Activated CD4-positive, alpha-beta T cell treated with anti-CD3 and anti-CD28 coated beads, Interleukin-2, amount 50 U/mL, for 16 hours (primary cell): ENCODE data around the gene OSBPL9.

Experiments
- DNase-seq: peaks from one replicate; pipeline ENCODE4 v3.0.0-alpha.2; 2020

OSBPL9 gene, protein sequence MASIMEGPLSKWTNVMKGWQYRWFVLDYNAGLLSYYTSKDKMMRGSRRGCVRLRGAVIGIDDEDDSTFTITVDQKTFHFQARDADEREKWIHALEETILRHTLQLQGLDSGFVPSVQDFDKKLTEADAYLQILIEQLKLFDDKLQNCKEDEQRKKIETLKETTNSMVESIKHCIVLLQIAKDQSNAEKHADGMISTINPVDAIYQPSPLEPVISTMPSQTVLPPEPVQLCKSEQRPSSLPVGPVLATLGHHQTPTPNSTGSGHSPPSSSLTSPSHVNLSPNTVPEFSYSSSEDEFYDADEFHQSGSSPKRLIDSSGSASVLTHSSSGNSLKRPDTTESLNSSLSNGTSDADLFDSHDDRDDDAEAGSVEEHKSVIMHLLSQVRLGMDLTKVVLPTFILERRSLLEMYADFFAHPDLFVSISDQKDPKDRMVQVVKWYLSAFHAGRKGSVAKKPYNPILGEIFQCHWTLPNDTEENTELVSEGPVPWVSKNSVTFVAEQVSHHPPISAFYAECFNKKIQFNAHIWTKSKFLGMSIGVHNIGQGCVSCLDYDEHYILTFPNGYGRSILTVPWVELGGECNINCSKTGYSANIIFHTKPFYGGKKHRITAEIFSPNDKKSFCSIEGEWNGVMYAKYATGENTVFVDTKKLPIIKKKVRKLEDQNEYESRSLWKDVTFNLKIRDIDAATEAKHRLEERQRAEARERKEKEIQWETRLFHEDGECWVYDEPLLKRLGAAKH

DNA sequence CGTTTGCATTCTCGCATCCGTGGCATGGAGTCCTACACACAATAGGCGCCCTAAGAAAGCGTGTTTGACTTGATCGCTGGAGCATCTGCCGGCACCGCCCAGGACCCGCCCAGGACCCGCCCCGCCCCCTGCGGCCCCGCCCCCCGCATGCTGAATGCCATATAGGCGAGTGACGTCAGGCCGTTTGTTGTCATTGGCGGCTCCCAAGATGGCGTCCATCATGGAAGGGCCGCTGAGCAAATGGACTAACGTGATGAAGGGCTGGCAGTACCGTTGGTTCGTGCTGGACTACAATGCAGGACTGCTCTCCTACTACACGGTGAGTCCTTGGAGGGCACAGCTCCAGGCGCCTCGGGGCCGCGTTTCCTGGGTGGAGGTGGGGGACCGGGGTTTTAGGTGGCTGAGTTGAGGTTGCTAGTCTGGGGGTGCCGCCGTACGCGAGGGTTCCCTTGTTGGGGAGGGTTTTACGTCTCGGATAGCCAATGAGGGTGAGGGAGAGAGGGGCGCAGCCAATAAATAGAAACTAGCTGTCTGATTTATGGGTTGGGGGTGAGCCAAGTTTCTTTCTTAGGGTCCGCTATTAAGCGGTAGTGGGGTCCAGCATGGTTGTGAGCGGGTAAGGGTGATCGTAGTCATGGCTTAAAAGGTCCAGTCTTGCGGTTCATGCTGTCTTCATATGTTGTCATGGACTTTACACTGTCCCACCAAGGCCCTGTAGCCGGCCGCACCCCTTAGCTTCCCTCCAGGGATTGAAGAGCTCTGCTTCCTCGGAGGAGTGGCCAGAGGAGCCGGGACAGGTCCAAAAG is at the start of gene OSBPL9:
OSBPL9 (plus strand) TSS at position 190 of the 806 bp plus-strand sequence; CDS start at position 209, 19 bp downstream.
- DNase-seq, result peak; percentile 90

DNA sequence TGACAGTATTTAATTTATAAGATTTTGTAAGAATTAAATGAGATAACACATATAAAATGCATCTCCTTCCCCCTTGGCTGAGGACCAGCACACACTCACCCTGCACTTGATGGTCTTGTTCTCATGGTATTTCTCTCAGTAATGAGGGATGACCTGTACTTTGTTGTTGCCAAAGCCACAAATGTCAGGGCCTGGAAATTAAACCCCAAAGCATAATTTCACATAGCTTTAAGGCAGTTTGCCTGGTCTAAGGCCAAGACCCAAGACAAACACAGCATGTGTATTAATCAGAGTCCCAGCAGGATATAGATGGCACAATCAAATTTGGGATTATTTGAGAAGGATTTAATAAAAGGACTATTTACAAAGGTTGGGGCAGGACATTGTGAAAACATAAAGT is 49.2 kb upstream of the OSBPL9 start:
- DNase-seq, result no peak

DNA sequence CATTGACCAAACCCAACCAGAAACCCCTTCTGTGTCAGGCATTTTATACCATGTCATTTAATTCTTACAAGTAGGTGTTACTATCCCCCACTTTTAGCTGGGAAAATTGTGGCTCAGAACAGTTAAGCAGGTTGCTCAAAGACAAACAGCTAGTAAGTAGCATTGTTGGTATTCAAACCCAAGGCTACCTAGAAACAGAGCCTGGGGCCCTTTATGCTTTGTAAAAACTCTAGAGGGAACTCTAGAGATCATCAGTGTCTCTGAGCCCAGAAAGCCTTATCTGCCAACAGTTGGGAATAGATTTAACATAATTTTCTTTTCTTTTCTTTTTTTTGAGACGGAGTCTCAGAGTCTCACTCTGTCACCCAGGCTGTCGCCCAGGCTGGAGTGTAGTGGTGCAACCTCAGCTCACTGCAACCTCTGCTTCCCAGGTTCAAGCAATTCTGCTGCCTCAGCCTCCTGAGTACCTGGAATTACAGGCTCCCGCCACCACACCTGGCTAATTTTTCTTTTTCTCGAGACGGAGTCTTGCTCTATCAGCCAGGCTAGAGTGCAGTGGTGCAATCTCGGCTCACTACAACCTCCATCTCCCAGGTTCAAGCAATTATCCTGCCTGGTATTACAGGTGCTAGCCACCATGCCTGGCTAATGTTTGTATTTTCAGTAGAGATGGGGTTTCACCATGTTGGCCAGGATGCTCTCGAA is 48.5 kb upstream of the OSBPL9 start:
- DNase-seq, result no peak

DNA sequence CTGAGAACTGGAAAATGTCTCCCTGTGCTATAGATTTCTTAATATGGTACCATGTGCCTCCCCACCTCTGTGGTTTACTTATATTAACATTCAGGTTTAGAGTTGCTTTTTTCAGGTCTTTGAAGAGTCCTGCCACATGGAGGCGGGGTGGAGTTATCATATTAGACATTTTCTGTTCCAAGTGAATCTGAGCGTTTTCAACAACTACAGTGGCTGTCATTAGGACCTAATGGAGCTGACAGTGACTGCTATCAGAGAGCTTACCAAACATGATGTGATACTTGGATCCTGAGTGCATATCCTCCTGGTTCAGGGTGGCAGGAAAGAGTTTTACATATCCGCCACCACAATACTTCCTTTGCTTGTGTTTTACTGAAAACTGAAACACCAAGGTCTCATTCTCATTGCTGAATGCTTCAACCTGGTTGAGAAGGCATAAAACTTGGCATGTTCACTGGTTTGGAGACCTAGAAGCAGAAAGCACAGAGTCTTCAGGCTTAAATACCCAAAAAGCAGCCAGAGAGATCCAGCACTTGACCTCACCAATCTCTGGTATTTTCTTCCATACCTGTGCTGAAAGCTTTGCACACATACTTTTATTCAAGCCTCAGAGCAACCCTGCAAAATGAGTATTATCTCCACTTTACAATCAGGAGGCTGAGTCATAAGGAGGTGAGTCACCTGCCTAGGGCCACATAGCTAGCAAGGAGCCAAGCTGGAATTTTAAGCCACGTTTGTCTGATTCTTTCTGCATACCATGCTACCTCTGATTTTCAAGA is 47.4 kb upstream of the OSBPL9 start:
- DNase-seq, result peak; percentile 84

DNA sequence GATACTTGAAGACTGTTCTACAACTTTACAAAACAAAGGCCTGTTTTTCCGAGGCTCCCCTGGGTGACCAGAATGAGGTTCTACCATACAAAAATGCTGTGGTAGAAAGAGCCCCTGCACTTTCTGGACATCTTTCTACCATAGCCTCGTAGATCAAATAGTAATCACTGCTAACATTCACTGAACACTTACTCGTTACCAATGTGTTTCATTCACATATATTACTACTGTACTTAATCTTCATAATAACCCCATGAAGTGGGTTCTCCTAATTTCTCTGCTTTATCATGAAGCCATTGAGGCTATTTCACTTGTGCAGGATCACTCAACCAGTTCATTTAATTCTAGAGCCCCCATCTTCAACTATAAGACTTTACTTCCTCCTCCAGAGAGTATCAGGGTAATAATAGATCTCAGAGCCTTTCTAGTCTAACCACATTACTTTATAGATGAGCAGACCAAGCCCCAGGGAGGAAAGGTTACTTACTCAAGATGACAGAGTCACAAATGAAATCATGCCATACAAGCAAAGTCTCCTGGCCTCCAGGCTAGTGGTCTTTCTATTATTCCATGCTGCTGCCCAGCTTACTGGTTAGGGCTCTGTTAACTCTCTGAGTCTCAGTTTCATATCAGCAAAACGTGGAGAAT is 46.7 kb upstream of the OSBPL9 start:
- DNase-seq, result peak; percentile 63

DNA sequence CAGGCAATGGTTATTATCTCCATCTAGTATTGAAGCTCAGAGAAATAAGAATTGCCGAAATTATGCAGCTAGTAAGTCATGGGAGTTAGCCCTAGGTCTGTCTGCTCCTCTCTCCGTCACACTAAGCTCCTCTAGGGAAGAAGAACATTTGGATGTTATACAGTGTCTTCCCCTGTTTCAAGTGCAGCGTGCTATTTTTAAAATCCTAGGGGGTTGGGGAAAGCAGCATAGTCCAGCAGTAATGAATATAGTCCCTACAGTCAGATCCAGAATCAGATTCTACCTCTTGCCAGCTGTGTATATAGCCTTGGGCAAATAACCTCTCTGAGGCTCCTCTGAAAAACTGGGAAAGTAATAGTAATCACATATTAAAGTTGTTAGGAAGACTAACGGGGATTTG is 44.5 kb upstream of the OSBPL9 start:
- no peak for DNase-seq

DNA sequence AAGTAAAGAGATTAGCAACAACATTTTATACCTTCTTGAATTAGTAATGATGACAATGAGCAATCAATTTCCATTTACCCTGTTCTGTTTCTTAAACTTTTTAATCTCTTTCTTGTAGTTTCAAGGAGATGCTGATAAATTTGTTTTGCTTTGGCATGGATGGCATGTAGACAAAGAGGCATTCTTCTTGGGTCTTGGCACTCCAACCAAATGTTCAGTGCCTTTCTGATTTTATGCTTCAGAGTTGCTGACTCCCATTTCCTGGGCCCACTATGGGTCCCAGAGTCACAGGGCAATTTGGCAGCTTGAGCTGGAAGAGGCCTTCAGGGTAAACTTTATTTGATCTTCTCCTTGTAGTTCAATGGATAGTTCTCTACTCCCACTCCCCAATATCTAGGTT is 42.1 kb upstream of the OSBPL9 start:
- DNase-seq, result no peak

DNA sequence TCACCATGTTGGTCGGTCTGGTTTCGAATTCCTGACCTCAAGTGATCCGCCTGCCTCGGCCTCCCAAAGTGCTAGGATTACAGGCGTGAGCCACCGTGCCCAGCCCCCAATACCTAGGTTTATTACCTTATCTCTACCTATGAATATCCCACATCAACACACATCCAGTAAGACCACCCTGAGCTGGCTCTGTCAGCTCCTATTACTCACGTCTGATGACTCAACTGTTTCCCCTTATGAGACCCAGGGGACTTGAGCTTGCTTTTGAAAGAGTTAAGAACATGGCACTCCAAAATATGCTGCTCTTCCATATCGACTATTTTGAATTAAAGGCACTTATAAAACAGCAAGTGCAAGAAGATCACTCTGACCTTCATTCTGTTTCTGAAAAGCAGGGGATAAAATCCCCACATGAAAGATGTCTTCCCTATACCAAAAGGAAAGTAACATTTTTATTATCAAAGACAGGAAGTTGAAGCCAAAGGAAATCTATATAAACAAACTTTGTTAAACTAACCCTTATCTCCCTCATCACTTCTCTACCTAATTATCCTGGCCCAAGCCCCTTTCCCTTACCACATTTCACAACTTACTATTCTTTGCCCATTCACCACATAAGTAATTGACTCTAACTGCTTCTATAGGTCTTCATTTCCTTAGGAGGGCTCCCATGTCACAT is 41.3 kb upstream of the OSBPL9 start:
- no peak for DNase-seq

DNA sequence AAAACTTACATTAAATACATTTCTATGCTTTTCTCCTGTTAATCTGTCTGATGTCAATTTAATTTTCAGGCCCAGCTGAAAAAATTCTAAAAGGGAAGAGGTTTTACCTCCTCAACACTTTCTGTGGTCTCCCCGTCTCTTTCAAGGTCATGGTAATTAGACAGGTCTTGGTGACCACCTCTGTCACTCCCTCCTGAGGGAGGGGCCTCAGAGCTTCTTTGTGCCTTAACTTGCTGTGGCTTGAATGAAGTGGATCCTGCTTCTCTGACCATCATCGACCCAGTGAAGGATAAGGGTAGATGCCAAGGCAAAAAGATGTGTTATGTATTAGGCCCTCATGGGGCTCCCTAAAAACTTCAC is 40.8 kb upstream of the OSBPL9 start:
- DNase-seq, result no peak

DNA sequence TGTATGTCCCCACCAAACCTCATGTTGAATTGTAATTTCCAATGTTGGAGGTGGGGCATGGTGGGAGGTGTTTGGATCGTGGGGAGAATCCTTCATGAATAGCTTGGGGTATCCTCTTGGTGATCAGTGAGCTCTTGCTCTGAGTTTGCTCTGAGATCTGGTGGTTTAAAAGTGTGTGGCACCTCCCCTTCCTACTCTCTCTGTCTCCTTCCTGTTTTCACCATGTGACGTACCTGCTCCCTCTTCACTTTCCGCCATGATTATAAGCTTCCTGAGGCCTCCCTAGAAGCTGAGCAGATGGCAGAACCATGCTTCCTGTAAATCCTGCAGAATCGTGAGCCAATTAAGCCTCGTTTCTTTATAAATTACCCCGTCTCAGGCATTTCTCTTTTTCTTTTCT is 40.0 kb upstream of the OSBPL9 start:
- DNase-seq, result no peak

DNA sequence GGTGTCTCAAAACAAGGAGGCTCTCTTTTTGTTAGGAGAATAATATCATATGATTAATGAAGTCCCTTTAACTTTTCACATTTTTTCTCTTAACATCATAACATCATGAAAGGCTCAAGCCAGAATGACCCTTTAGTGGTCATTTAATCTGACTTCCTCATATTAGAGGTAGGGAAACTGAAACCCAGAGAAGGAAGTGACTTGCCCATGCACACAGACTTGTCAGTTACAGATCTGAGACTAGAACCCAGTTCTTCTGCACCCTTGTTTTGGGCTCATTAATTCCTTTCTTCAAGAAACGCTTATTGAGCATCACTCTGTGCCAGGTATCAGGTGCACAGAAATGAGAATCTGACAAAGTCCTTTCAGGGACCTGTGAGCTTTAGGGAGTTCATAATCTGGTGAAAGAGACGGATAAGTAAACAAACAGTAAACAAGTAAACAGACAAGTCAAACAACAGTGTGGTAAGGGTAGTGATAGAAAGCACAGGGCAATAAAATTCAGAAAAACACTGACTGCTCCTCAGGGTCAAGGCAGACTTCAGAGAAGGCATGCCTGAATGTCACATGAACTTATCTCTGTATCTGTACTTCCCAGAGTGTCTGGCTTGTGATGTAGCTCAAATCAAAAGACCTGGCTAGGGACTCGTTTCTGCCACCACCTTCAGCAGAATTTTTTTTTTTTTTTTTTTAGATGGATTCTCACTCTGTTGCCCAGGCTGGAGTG is 38.3 kb upstream of the OSBPL9 start:
- no peak for DNase-seq

DNA sequence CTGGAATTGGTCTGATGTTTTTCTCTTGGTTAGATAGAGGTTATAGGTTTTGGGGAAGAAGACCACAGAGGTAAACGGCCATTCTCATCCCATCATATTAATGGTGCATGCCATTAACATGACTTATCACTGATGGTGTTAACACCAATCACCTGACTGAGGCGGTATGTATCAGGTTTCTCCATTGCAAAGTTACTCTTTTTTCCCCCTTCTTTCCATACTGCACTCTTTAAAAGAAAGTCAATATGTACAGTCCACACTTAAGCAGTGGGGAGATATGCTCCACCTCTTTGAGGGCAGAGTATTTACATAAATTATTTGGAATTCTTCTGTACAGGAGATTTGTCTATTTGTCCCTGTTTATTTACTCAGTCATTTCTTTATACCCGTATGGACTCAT is 35.7 kb upstream of the OSBPL9 start:
- no peak for DNase-seq

DNA sequence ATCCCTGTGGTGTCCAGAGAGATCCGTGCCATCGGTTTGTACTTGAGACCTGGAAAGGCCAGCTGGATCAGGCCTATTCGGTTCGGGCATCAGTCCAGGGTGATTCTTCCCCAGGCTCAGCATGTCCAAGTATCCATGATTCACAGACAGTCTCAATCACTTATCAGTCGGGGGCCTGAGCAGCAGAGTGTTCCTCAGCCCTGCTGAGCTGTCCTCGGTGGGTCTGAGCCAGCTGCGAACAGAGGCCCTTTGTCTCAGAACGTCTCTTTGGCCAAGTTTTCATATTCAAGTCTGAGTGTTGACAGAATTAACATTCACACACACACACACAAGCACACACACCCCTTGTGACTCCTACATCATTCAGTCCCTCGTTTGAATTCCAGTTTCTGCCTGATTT is 33.4 kb upstream of the OSBPL9 start:
- DNase-seq, result no peak

DNA sequence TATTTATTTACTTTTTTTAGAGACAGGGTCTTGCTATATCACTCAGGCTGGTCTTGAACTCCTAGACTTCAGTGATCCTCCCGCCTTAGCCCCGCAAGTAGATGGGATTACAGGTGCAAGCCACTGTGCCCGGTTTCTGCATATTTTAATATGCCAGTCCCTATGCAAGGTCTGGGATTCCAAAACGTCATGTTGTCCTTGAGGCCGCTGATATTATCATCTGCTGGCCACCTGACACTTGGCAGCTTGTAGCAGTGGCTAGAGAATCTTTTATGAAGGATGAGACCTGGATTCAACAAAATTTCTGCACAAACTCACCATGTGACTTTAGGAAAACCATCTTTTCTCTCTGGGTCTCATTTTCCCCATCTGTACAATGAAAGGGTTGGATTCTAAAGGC is 32.9 kb upstream of the OSBPL9 start:
- no peak for DNase-seq

DNA sequence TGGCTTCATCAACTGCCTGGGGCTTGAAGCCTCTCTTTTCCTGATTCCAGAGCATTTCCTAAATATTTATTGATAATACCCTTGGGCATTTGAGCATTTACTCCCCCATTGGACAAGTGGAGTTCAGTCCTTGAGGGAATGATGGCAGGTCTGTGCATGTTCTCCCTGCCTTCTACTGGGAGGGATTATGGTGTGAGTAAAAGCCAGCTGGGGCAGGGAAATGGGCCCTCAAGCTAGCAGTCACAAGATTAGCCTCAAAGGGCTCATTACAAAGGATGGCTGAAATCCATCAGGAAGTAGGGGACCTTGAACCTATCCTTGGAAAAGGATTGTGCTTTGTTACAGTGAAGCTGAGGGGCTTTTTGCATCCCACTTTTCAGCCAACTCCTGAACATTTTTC is 24.2 kb upstream of the OSBPL9 start:
- no peak for DNase-seq

DNA sequence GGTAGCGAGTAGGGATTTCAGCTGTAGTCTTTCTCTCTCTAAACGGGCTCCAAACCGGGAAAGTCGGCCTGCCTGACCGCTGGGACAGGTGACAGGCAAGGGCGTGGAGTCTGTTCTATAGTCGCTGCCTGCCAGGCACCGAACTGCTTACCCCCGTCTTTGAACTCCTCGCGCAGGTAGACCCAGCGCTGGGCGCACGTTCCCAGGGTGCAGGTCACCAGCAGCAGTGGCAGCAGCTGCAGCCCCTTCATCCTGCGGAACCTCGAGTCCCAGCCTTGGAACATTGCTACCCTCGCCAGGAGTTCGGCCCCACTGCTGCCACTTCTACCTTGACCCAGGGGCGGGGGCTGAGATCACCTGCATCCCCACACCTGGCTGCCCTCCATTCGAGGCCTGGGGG is 22.2 kb upstream of the OSBPL9 start:
- DNase-seq, result no peak

DNA sequence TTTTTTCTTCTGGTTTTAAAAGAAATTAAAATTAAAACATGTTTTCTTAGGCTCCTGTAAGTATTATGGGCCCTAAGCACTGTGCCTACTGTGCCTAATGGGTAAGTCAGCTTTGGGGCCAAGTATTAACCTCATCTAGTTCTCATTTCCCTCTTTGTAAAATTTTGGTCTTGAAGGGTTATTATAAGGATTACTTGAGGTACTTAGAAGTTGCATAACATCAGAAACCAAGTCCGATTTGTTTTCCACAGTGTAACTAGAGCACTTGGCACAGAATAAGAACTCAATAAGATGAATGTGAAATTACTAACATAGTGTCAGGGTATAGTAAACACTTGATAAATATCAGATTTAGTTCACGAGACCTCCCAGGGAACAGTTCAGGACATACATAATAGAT is 16.4 kb upstream of the OSBPL9 start:
- DNase-seq, result no peak

DNA sequence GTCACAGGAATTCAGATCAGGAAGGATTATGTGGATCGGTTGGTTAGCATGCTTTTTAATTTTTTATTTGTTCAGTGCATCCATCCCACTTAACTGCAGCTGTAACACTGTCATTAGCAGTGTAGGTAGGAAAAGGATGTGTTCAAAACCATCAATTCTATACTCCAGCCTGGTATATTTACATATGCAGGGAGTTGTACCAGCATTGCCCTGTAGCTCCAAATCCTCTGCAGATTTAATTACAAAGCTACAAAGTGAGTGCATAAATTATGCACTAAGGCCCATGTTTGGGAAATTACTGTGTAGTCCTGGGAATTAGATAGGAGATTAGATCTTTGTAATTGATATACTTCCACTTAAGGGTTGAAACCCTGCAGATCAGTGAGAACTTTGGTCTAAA is 15.9 kb upstream of the OSBPL9 start:
- no peak for DNase-seq

DNA sequence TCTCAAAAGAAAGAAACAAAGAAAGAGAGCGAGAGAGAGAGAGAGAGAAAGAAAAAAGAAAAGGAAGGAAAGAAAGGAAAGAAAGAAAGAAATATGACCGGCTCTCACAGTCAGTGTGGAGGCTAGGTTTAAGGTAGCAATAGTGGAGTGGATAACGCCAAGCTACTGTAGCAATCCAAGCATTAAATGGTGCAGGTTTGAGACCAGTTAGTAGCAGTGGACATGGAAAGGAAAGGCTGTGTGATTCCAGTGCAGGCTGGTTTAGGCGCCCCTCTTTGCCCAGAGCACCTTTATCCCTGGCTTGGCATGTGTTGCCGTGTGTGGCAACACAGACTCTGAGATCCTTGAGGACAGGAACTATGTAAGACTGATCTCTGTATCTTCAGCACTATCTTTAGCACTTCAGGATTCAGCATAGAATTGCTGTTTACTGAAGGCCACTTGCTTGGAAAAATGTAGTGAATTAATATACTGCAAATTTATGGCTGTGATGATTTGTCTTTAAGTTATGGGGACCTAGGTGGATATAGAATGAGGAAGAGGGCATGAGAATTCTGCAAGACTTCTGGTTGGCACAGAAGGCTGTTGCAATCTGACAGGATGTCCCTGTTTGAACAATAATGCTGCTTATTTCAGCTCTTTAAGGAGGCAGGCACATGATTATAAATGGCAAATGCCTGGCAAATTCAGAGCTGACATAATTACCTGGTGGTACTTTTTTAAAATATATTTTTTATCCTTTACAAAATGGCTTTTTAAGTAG is 10.8 kb upstream of the OSBPL9 start:
- DNase-seq, result no peak

DNA sequence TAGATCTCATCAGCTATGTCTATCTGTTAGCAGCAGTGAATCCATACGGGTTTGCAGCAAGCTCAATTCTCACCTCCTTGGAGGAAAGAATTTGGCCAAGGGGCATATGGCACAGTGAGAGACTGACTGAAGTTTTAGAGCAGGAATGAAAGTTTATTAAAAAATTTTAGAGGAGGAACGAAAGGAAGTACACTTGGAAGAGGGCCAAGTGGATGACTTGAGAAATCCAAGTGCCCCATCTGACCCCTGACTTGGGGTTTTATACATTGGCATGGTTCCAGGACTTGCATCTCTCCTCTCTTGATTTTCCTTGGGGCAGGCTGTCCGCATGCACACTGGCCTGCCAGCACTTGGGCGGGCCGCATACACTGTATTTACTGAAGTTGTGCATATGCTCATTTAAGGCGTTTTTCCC is 9.2 kb upstream of the OSBPL9 start:
- DNase-seq, result no peak
